ENCODE results near the gene NRM.

Gene NRM

DNA sequence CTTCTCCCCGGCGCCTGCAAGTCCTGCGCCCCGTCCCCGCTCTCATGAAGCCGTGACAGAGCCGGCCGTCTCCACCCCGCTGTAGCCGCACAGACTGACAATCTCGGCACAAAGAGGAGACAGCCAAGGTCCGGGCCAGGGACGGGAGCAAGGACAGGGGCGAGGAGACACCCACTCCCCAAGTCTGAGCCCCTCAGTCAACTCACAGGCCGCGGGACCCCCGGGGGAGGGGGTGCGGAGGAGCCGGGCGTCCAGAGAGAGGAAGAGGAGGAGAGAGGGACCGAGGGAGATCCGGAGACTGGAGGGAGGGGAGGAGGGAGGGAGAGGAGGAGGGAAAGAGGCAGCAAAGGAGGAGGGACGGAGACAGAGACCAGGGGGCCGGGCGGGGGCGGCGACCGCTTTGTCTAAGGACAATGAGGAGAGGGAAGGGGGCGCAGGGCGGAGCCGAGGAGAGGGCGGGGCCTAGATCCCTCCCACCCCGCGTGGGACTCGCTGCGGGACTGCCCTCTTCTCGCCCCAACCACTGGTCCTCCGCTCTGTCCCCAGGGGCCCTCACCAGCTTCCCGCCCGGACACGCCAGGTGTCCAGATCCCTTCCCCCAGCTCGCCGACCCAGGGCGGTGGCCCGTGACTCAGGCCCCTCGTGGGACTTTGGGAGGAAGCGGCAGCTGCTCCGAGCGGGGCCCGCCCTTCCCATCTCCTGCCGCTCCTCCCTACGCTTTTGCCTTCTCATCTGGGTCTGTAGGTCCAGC is 3.7 kb downstream of the NRM start (continued):
- TF ChIP-seq, protein P1, sequence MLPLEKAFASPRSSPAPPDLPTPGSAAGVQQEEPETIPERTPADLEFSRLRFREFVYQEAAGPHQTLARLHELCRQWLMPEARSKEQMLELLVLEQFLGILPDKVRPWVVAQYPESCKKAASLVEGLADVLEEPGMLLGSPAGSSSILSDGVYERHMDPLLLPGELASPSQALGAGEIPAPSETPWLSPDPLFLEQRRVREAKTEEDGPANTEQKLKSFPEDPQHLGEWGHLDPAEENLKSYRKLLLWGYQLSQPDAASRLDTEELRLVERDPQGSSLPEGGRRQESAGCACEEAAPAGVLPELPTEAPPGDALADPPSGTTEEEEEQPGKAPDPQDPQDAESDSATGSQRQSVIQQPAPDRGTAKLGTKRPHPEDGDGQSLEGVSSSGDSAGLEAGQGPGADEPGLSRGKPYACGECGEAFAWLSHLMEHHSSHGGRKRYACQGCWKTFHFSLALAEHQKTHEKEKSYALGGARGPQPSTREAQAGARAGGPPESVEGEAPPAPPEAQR (tag by site-specific recombination; IDR thresholded peaks at IDR 0.05), result no peak
- TF ChIP-seq REPIN1 (tag by site-specific recombination; IDR thresholded peaks at IDR 0.05; ENCODE audit: low read depth) (no peak; the same call in 1 of the 2 replicates), ZNF626 (tag by site-specific recombination; IDR thresholded peaks at IDR 0.05) (no peak), ZNF132 (tag by site-specific recombination; IDR thresholded peaks at IDR 0.05; ENCODE audit: borderline replicate concordance) (no peak), PRDM1 (tag by site-specific recombination; IDR thresholded peaks at IDR 0.05) (peak; percentile 37; the same call in 1 of the 2 replicates), ZNF501 (tag by site-specific recombination; IDR thresholded peaks at IDR 0.05) (peak; percentile 38; the same call in 1 of the 2 replicates), ZNF248 (tag by site-specific recombination; IDR thresholded peaks at IDR 0.05) (no peak), ZNF148 (tag by site-specific recombination; IDR thresholded peaks at IDR 0.05; ENCODE audit: borderline replicate concordance) (no peak), ZNF266 (tag by site-specific recombination; IDR thresholded peaks at IDR 0.05; ENCODE audit: low read depth) (peak; percentile 30; the same call in 1 of the 2 replicates), ZNF362 (tag by site-specific recombination; IDR thresholded peaks at IDR 0.05) (no peak), ZBTB20 (tag by site-specific recombination; IDR thresholded peaks at IDR 0.05) (0 out of 2 replicates have a peak, but pooled peaks have one; percentile 49), BCL6B (tag by site-specific recombination; IDR thresholded peaks at IDR 0.05) (no peak), ZBTB44 (tag by site-specific recombination; IDR thresholded peaks at IDR 0.05) (no peak), ZFP37 (tag by site-specific recombination; IDR thresholded peaks at IDR 0.05) (no peak), ZNF426 (tag by site-specific recombination; IDR thresholded peaks at IDR 0.05) (no peak), ZBTB11 (tag by site-specific recombination; conservative IDR thresholded peaks at IDR 0.05; ENCODE audit: low read depth) (peak; percentile 67), ZNF596 (tag by site-specific recombination; IDR thresholded peaks at IDR 0.05) (no peak), ZNF488 (tag by site-specific recombination; IDR thresholded peaks at IDR 0.05) (no peak), KLF9 (tag by site-specific recombination; IDR thresholded peaks at IDR 0.05; ENCODE audit: low read depth) (peak; percentile 84)
- TF ChIP-seq, protein P2, sequence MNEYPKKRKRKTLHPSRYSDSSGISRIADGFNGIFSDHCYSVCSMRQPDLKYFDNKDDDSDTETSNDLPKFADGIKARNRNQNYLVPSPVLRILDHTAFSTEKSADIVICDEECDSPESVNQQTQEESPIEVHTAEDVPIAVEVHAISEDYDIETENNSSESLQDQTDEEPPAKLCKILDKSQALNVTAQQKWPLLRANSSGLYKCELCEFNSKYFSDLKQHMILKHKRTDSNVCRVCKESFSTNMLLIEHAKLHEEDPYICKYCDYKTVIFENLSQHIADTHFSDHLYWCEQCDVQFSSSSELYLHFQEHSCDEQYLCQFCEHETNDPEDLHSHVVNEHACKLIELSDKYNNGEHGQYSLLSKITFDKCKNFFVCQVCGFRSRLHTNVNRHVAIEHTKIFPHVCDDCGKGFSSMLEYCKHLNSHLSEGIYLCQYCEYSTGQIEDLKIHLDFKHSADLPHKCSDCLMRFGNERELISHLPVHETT (tag by site-specific recombination; IDR thresholded peaks at IDR 0.05), result no peak; the same call in none of the 2 replicates
- TF ChIP-seq, protein P3, sequence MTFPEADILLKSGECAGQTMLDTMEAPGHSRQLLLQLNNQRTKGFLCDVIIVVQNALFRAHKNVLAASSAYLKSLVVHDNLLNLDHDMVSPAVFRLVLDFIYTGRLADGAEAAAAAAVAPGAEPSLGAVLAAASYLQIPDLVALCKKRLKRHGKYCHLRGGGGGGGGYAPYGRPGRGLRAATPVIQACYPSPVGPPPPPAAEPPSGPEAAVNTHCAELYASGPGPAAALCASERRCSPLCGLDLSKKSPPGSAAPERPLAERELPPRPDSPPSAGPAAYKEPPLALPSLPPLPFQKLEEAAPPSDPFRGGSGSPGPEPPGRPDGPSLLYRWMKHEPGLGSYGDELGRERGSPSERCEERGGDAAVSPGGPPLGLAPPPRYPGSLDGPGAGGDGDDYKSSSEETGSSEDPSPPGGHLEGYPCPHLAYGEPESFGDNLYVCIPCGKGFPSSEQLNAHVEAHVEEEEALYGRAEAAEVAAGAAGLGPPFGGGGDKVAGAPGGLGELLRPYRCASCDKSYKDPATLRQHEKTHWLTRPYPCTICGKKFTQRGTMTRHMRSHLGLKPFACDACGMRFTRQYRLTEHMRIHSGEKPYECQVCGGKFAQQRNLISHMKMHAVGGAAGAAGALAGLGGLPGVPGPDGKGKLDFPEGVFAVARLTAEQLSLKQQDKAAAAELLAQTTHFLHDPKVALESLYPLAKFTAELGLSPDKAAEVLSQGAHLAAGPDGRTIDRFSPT (tag by site-specific recombination; IDR thresholded peaks at IDR 0.05), result peak; percentile 73
